Mesodermal cell (in vitro differentiated cells): ENCODE data around the gene TAF11L7. TPM values are rescaled to one million over a fixed set of nuclear protein-coding genes. Genes with fewer than 3 reads are reported as not detected.
"Not testable (repeated sequence)": the region's sequence is repeated elsewhere in the genome, so short reads cannot be mapped to it uniquely, and the experiment has no call there.

Experiments
- H3K27ac ChIP-seq: 2 replicates; pipeline ENCODE4 v1.7.0; 2013; ENCODE audit warnings: mild to moderate bottlenecking, low read depth, low read length, moderate library complexity; ENCODE audit not compliant: severe bottlenecking
- H3K36me3 ChIP-seq: 2 replicates; pipeline ENCODE4 v1.7.1; 2013; ENCODE audit warnings: mild to moderate bottlenecking, low read length, moderate library complexity; ENCODE audit not compliant: control insufficient read depth, insufficient read depth
- H3K4me1 ChIP-seq: one replicate; pipeline ENCODE4 v1.7.1; 2013; ENCODE audit warnings: mild to moderate bottlenecking, low read length; ENCODE audit not compliant: insufficient read depth, control insufficient read depth, poor library complexity, severe bottlenecking
- H3K4me3 ChIP-seq: 2 replicates; pipeline ENCODE4 v1.7.0; 2013; ENCODE audit warnings: low read length, control low read depth, mild to moderate bottlenecking; ENCODE audit not compliant: insufficient read depth, poor library complexity, severe bottlenecking; ENCODE audit errors: extremely low read depth
- H3K9me3 ChIP-seq: 2 replicates; pipeline ENCODE4 v1.7.1; 2013; ENCODE audit warnings: mild to moderate bottlenecking, low read length, moderate library complexity; ENCODE audit not compliant: control insufficient read depth
- WGBS, 2 experiments: methylation state at CpG; one replicate each; pipeline ENCODE4 v1.1.5; 2013; ENCODE audit warnings: missing lambda C conversion rate in 2 of 2; ENCODE audit not compliant: insufficient coverage in 2 of 2; 5-methylcytosine and 5-hydroxymethylcytosine counted together
- polyA plus RNA-seq, 2 experiments: library from polyadenylated mRNA; stranded (reverse); fragments of 50-300 nt; gene quantifications; one replicate each; pipeline ENCODE4 v1.2.3, GENCODE V29; 2013

Gene TAF11L7
- not detected for polyA plus RNA-seq (2013, experiment 1 of 2)
- polyA plus RNA-seq (2013, experiment 2 of 2): not detected

DNA sequence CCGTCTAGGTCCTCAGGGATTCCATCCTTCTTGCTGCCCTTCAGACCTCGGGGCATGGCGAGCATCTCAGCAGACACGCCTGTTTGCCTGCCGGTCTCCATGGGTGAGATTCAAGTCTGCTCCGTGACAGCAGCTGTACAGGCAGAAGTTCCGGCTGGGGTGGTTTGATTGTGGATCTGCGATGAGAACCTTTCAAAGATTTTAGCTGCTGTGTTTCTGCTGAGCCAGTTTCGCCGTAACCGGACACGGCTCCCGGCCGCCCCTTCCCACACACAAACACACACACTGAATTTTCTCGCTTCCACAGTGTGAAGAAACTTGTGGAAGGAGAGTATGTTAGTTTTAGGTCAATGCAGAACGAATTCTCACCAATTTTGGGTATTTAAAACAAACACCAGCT, at the start of gene TAF11L7:
TAF11L7 (minus strand) TSS at position 101 of the 400 bp plus-strand sequence.
- H3K4me1 ChIP-seq, H3K4me3 ChIP-seq, H3K36me3 ChIP-seq, H3K9me3 ChIP-seq, H3K27ac ChIP-seq: not testable (repeated sequence)
- no CpG with 5 or more reads among the region's 16 CpGs for WGBS, 2 experiments

DNA sequence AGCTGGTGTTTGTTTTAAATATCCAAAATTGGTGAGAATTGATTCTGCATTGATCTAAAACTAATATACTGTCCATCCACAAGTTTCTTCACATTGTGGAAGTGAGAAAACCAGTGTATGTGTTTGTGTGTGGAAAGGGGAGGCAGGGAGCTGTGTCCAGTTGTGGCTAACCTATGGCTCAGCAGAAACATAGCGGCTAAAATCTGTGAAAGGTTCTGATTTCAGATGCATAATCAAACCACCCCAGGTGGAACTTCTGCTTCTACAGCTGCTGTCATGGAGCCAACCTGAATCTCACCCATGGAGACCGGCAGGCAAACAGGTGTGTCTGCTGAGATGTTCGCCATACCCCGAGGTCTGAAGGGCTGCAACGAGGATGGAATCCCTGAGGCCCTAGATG, 48.6 kb upstream of the TAF11L7 start, which contains the start of gene TAF11L14:
TAF11L14 (plus strand) TSS at position 301 of the 400 bp plus-strand sequence.
- Histone ChIP-seq H3K9me3 (no peaks in the 10 kb centered on the region), H3K4me1 (no peaks in the 10 kb centered on the region), H3K4me3 (no peak within 1 kb of the TSS), H3K36me3 (no peaks in the 10 kb centered on the region), H3K27ac (no peak within 1 kb of the TSS)
- WGBS, 2 experiments: 65 to 94% methylated on average over 4 to 5 of the region's 5 CpGs

DNA sequence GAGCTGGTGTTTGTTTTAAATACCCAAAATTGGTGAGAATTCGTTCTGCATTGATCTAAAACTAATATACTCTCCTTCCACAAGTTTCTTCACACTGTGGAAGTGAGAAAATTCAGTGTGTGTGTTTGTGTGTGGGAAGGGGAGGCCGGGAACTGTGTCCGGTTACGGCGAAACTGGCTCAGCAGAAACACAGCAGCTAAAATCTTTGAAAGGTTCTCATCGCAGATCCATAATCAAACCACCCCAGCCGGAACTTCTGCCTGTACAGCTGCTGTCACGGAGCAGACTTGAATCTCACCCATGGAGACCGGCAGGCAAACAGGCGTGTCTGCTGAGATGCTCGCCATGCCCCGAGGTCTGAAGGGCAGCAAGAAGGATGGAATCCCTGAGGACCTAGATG, 46.2 kb upstream of the TAF11L7 start, which contains the start of gene TAF11L13:
TAF11L13 (plus strand) TSS at position 301 of the 400 bp plus-strand sequence.
- not testable (repeated sequence) for H3K4me1 ChIP-seq, H3K27ac ChIP-seq, H3K9me3 ChIP-seq, H3K36me3 ChIP-seq, H3K4me3 ChIP-seq
- no CpG with 5 or more reads among the region's 12 CpGs for WGBS, 2 experiments

GRCh38 chr5:17625686-17626085, 40.1 kb upstream of the TAF11L7 start:
- H3K4me1 ChIP-seq: no peaks in the 10 kb centered on the region
- no peak overlapping the region for H3K27ac ChIP-seq
- WGBS, 2 experiments: 96 to 98% methylated on average over 10 to 11 of the region's 11 CpGs
- H3K9me3 ChIP-seq: no peaks in the 10 kb centered on the region
- H3K36me3 ChIP-seq: no peaks in the 10 kb centered on the region
- H3K4me3 ChIP-seq: no peak overlapping the region

GRCh38 chr5:17620627-17621026, 35.1 kb upstream of the TAF11L7 start:
- Histone ChIP-seq H3K27ac (no peak overlapping the region), H3K4me1 (no peaks in the 10 kb centered on the region), H3K9me3 (no peaks in the 10 kb centered on the region), H3K4me3 (no peak overlapping the region), H3K36me3 (no peaks in the 10 kb centered on the region)
- 72 to 84% methylated on average over 11 to 15 of the region's 17 CpGs for WGBS, 2 experiments

- Histone ChIP-seq H3K36me3 (no peaks in the 10 kb centered on the region), H3K4me1 (no peaks in the 10 kb centered on the region), H3K9me3 (no peaks in the 10 kb centered on the region), H3K27ac (no peak overlapping the region), H3K4me3 (no peak overlapping the region)
- 89 to 90% methylated on average over 2 of the region's 3 CpGs for WGBS, 2 experiments
Observed at GRCh38 chr5:17619354-17619753, 33.8 kb upstream of the TAF11L7 start.

- H3K36me3 ChIP-seq: no peaks in the 10 kb centered on the region
- no peak overlapping the region for H3K27ac ChIP-seq
- no peaks in the 10 kb centered on the region for H3K4me1 ChIP-seq
- WGBS, 2 experiments: 93 to 96% methylated on average over 10 to 11 of the region's 17 CpGs
- no peaks in the 10 kb centered on the region for H3K9me3 ChIP-seq
- no peak overlapping the region for H3K4me3 ChIP-seq
Observed at GRCh38 chr5:17614872-17615605, 29.5 kb upstream of the TAF11L7 start.

DNA sequence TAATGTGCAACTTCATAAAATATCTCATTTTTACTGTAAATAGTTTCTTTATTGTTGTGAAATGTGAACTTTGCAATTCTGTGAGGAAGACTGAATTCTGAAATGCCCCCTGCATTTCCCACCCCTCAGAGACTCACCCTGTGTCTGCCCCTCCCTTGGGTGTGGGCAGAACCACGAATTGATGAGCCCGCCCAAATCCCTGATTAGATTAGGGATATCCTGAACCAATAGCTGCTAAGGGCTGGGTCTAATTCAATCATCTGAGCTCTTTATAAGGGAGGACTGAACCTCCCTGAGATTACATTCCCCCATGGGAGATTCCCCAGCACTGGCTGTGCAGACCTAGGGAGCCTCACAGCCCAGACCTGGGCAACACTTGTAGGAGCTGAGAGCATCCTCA, 24.5 kb upstream of the TAF11L7 start, which contains the start of gene TAF11L12:
TAF11L12 (plus strand) TSS at position 301 of the 400 bp plus-strand sequence.
- WGBS, 2 experiments: 80% methylated on average over 2 of the region's 2 CpGs; no CpG with 5 or more reads in 1 of the 2 experiments
- H3K27ac ChIP-seq, H3K4me3 ChIP-seq, H3K9me3 ChIP-seq, H3K4me1 ChIP-seq, H3K36me3 ChIP-seq: not testable (repeated sequence)

GRCh38 chr5:17607461-17607860, 21.9 kb upstream of the TAF11L7 start:
- H3K36me3 ChIP-seq, H3K4me3 ChIP-seq, H3K4me1 ChIP-seq, H3K9me3 ChIP-seq, H3K27ac ChIP-seq: not testable (repeated sequence)
- WGBS, 2 experiments: 83 to 86% methylated on average over 1 of the region's 4 CpGs

- Histone ChIP-seq H3K36me3 (no peaks in the 10 kb centered on the region), H3K9me3 (no peaks in the 10 kb centered on the region), H3K27ac (no peak overlapping the region), H3K4me3 (no peak overlapping the region), H3K4me1 (no peaks in the 10 kb centered on the region)
- 90% methylated on average over 2 of the region's 14 CpGs; no CpG with 5 or more reads in 1 of the 2 experiments for WGBS, 2 experiments
Observed at GRCh38 chr5:17604951-17605350, 19.4 kb upstream of the TAF11L7 start.

DNA sequence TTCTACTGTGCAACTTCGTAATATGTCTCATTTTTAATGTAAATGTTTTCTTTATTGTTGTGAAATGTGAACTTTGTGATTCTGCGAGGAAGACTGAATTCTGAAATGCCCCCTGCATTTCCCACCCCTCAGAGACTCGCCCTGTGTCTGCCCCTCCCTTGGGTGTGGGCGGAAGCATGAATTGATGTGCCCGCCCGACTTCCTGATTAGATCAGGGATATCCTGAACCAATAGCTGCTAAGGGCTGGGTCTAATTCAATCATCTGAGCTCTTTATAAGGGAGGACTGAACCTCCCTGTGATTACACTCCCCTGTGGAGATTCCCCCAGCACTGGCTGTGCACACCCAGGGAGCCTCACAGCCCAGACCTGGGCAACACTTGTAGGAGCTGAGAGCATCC, 18.3 kb upstream of the TAF11L7 start, which contains the start of gene TAF11L11:
TAF11L11 (plus strand) TSS at position 304 of the 400 bp plus-strand sequence.
- H3K4me1 ChIP-seq, H3K36me3 ChIP-seq, H3K4me3 ChIP-seq, H3K9me3 ChIP-seq, H3K27ac ChIP-seq: not testable (repeated sequence)
- WGBS, 2 experiments: 94% methylated on average over 3 of the region's 6 CpGs; no CpG with 5 or more reads in 1 of the 2 experiments
